PC-3 (cell line): ENCODE results near the gene SLMAP. TPM values are rescaled to one million over a fixed set of nuclear protein-coding genes. Genes with fewer than 3 reads are reported as not detected.

Experiments used
- ATAC-seq: fragments of 200-7000 bp; cut with Tn5 transposase; 2 replicates; pipeline ENCODE4 v1.9.1; 2020; ENCODE audit warnings: mild to moderate bottlenecking, moderate library complexity
- BruUV-seq: library from RNA; stranded (reverse); fragments of 400-500 nt; replicated peaks from 2 replicates; lab custom pipeline; 2021; lab: Mats Ljungman, UMichigan
- CTCF ChIA-PET: fragments of 300-600 bp; sonication (Branson Sonifier 250); formaldehyde crosslinking; loops from one replicate; lab custom pipeline; 2022; ENCODE audit warnings: antibody characterized with exemption; lab: Charles Lee
- POLR2A ChIA-PET: fragments of 300-600 bp; sonication (Branson Sonifier 250); formaldehyde crosslinking; loops from one replicate; lab custom pipeline; 2022; ENCODE audit warnings: antibody characterized with exemption; ENCODE audit not compliant: unreplicated experiment; lab: Charles Lee
- DNase-seq: peaks from one replicate; pipeline ENCODE4 v3.0.0-alpha.2; 2015
- H2AFZ ChIP-seq: fragments of 300-600 bp; sonication (generic); 2 replicates; pipeline ENCODE4 v1.6.0; 2016; ENCODE audit warnings: antibody characterized with exemption, low read length
- H3F3A ChIP-seq: fragments of 300-600 bp; sonication (generic); one replicate; pipeline ENCODE4 v1.6.0; 2017; ENCODE audit warnings: antibody characterized with exemption, low read length, control low read depth, mild to moderate bottlenecking; ENCODE audit not compliant: unreplicated experiment
- H3K27ac ChIP-seq: fragments of 300-600 bp; sonication (generic); 2 replicates; pipeline ENCODE4 v1.5.1; 2016; ENCODE audit warnings: mild to moderate bottlenecking, low read length
- H3K27me3 ChIP-seq: fragments of 300-600 bp; sonication (generic); 2 replicates; pipeline ENCODE4 v1.6.1; 2016; ENCODE audit warnings: low read length, mixed read lengths
- H3K36me3 ChIP-seq: fragments of 300-600 bp; sonication (generic); 2 replicates; pipeline ENCODE4 v1.6.1; 2016; ENCODE audit warnings: low read depth, mixed run types, low read length, mixed read lengths
- H3K4me1 ChIP-seq: fragments of 300-600 bp; sonication (generic); 2 replicates; pipeline ENCODE4 v1.5.1; 2016; ENCODE audit warnings: low read length; ENCODE audit not compliant: insufficient read depth
- H3K4me2 ChIP-seq: fragments of 300-600 bp; sonication (generic); 2 replicates; pipeline ENCODE4 v1.6.0; 2016; ENCODE audit warnings: low read length
- H3K4me3 ChIP-seq: fragments of 300-600 bp; sonication (generic); 2 replicates; pipeline ENCODE4 v1.5.1; 2016; ENCODE audit warnings: mild to moderate bottlenecking, low read length, mixed read lengths
- H3K79me2 ChIP-seq: fragments of 300-600 bp; sonication (generic); 2 replicates; pipeline ENCODE4 v1.6.1; 2017; ENCODE audit warnings: low read length, mixed read lengths
- H3K9ac ChIP-seq: fragments of 300-600 bp; sonication (generic); 2 replicates; pipeline ENCODE4 v1.6.0; 2016; ENCODE audit warnings: mild to moderate bottlenecking, low read length
- H3K9me2 ChIP-seq: fragments of 300-600 bp; sonication (generic); replicated peaks from 2 replicates; pipeline ENCODE4 v1.6.1; 2016; ENCODE audit warnings: mixed run types, low read length, mixed read lengths
- H3K9me3 ChIP-seq: fragments of 300-600 bp; sonication (generic); 2 replicates; pipeline ENCODE4 v1.6.1; 2016; ENCODE audit warnings: low read length, mixed read lengths
- H4K20me1 ChIP-seq: fragments of 300-600 bp; sonication (generic); 2 replicates; pipeline ENCODE4 v1.6.1; 2016; ENCODE audit warnings: low read length, mixed read lengths
- EZH2 ChIP-seq: fragments of 300-600 bp; sonication (generic); IDR thresholded peaks from one replicate; pipeline ENCODE4 v1.6.1; 2017; ENCODE audit warnings: antibody characterized with exemption, mild to moderate bottlenecking, low read length; ENCODE audit not compliant: unreplicated experiment
- EZH2phosphoT487 ChIP-seq: fragments of 300-600 bp; sonication (generic); IDR thresholded peaks from 2 replicates; pipeline ENCODE4 v1.6.1; 2018; ENCODE audit warnings: mild to moderate bottlenecking, antibody characterized with exemption, low read length, borderline replicate concordance
- intact Hi-C: fragments of 100-400 bp; cut with micrococcal nuclease; formaldehyde crosslinking; loops from 2 replicates; pipeline ENCODE4 v1.9.0; 2023
- total RNA-seq: library from RNA; depleted of rRNA; stranded (reverse); fragments of >200 nt; gene quantifications from 2 replicates; pipeline ENCODE4 v1.2.3, GENCODE V29; 2014
- TF ChIP-seq, protein P1 (sequence below): fragments of 300-600 bp; sonication (generic); conservative IDR thresholded peaks from 2 replicates; pipeline ENCODE4 v1.5.1; 2017; ENCODE audit warnings: antibody characterized with exemption, low read depth, mild to moderate bottlenecking, low read length

The SLMAP gene
- total RNA-seq, 1 experiment from 2014 or later, result 60.0 TPM

- Histone ChIP-seq H3K9me3 (no peaks in the 10 kb centered on the region), H3K27me3 (no peaks in the 10 kb centered on the region), H4K20me1 (no peaks in the 10 kb centered on the region), H3K4me2 (peak overlapping the region; percentile 50), H2AFZ (peak overlapping the region; percentile 84), H3K9me2 (no peaks in the 10 kb centered on the region), H3K27ac (peak overlapping the region; percentile 67), H3K4me1 (peaks cover 20% of the 10 kb centered on the region), H3K79me2 (no peaks in the 10 kb centered on the region), H3K36me3 (no peaks in the 10 kb centered on the region), H3F3A (no peaks in the 10 kb centered on the region), H3K4me3 (no peak overlapping the region), H3K9ac (peak overlapping the region; percentile 19; the same call in 1 of the 2 replicates)
- POLR2A ChIA-PET, result no interaction called here
- CTCF ChIA-PET, result interaction anchor here (0.6 kb wide), 1 partner anchor 23 kb away, joined by 3 read pairs; no protein-coding TSS in a partner anchor
- DNase-seq, result no peak
- intact Hi-C loops, result loop anchor here (2.0 kb wide), 1 partner anchor 44 kb away; no protein-coding TSS in a partner anchor
- TF ChIP-seq, protein P1, sequence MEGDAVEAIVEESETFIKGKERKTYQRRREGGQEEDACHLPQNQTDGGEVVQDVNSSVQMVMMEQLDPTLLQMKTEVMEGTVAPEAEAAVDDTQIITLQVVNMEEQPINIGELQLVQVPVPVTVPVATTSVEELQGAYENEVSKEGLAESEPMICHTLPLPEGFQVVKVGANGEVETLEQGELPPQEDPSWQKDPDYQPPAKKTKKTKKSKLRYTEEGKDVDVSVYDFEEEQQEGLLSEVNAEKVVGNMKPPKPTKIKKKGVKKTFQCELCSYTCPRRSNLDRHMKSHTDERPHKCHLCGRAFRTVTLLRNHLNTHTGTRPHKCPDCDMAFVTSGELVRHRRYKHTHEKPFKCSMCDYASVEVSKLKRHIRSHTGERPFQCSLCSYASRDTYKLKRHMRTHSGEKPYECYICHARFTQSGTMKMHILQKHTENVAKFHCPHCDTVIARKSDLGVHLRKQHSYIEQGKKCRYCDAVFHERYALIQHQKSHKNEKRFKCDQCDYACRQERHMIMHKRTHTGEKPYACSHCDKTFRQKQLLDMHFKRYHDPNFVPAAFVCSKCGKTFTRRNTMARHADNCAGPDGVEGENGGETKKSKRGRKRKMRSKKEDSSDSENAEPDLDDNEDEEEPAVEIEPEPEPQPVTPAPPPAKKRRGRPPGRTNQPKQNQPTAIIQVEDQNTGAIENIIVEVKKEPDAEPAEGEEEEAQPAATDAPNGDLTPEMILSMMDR, result no peak
- TF ChIP-seq EZH2phosphoT487, result no peak
- TF ChIP-seq EZH2, result no peak
- BruUV-seq, result TSS peak; percentile 75
- 0 out of 2 replicates have a peak, but pooled peaks have one; percentile 12 for ATAC-seq
These were observed 47.1 kb upstream of the SLMAP start for GRCh38 chr3:57709031-57709430.

DNA sequence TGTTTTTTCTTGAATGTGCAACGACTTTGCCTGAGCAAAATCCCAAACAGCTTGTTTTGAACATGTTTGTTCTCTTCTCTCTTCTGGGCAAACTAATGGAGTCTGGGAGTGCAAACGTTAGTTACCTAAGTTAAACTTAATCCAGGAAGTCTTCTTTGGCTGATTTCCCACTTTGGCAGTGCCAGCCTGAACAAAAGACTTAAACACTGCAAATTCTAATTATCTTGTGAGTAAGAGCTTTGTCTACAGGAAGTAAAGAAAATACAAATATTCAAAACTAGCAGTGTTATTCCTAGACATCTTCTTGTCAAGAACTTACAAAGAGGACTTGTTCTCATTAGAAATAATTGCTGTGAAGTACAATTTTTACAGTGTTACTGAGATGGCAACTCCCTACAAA is 46.5 kb upstream of the SLMAP start:
- peak overlapping the region; percentile 50 for H3K4me2 ChIP-seq
- H3K4me3 ChIP-seq, result no peak overlapping the region
- peak overlapping the region; percentile 67 for H3K27ac ChIP-seq
- peak; percentile 73 for ATAC-seq
- no peaks in the 10 kb centered on the region for H3K36me3 ChIP-seq
- H3K9ac ChIP-seq, result peak overlapping the region; percentile 19; the same call in 1 of the 2 replicates
- DNase-seq, result peak; percentile 77
- TF ChIP-seq EZH2 (no peak), EZH2phosphoT487 (no peak)
- POLR2A ChIA-PET, result no interaction called here
- peak overlapping the region; percentile 84 for H2AFZ ChIP-seq
- no peaks in the 10 kb centered on the region for H3K9me3 ChIP-seq
- H3K79me2 ChIP-seq, result no peaks in the 10 kb centered on the region
- no TSS peak for BruUV-seq
- no peaks in the 10 kb centered on the region for H3K27me3 ChIP-seq
- no peaks in the 10 kb centered on the region for H4K20me1 ChIP-seq
- intact Hi-C loops, result loop anchor here (2.0 kb wide), 1 partner anchor 43 kb away; no protein-coding TSS in a partner anchor
- CTCF ChIA-PET, result interaction anchor here (0.6 kb wide), 1 partner anchor 24 kb away, joined by 3 read pairs; no protein-coding TSS in a partner anchor
- no peaks in the 10 kb centered on the region for H3F3A ChIP-seq
- peaks cover 20% of the 10 kb centered on the region for H3K4me1 ChIP-seq
- no peaks in the 10 kb centered on the region for H3K9me2 ChIP-seq

DNA sequence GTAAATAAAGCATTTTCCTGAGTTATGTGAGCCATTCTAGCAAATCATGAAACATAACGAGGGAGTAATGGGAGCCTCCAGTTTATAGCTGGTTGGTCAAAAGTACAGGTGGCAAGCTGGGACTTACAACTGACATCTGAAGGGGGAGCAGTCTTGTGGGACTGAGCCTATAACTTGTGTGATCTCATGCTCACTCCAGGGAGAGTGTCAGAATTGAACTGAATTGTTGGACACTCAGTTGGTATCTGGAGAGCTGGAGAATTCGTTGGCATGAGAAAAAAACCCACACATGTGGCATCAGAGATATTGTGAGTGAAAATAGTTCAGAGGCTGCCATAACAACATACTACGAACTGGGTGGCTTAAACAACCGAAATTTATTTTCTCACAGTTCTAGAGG is 40.4 kb upstream of the SLMAP start:
- TF ChIP-seq EZH2phosphoT487 (no peak), EZH2 (no peak)
- TF ChIP-seq, protein P1, result no peak
- Histone ChIP-seq H4K20me1 (no peaks in the 10 kb centered on the region), H3K9ac (no peak overlapping the region), H2AFZ (no peak overlapping the region), H3K9me3 (no peaks in the 10 kb centered on the region), H3K9me2 (no peaks in the 10 kb centered on the region), H3K27ac (no peak overlapping the region), H3F3A (no peaks in the 10 kb centered on the region), H3K4me3 (no peak overlapping the region), H3K27me3 (no peaks in the 10 kb centered on the region), H3K36me3 (no peaks in the 10 kb centered on the region), H3K79me2 (no peaks in the 10 kb centered on the region), H3K4me2 (no peak overlapping the region), H3K4me1 (no peaks in the 10 kb centered on the region; the same call in 1 of the 2 replicates)
- no peak for ATAC-seq
- intact Hi-C loops, result no loop called here
- POLR2A ChIA-PET, result no interaction called here
- BruUV-seq, result no TSS peak
- DNase-seq, result no peak
- CTCF ChIA-PET, result no interaction called here
